ENCODE results near the gene ABCA2. TPM values are rescaled to one million over a fixed set of nuclear protein-coding genes. Genes with fewer than 3 reads are reported as not detected.

ABCA2 gene
- total and polyA plus RNA-seq, 9 of the 15 experiments (the other 6 are each of a cell fraction or from before 2014, with no cell fraction given), result 0.69 to 16.3 (median 6.1) TPM; not detected in 2

GRCh38 chr9:136991993-136992818, 35.8 kb downstream of the ABCA2 start, which contains the start of gene PAXX (continued):
- no peak for TF ChIP-seq ZNF318 (IDR thresholded peaks at IDR 0.05; ENCODE audit: borderline replicate concordance in 1 of 2, low read depth in 1 of 2)
- TF ChIP-seq PHF21A (IDR thresholded peaks at IDR 0.05; ENCODE audit: borderline replicate concordance, low read depth), result no peak
- no peak; the same call in none of the 2 replicates for TF ChIP-seq ZNF232 (CRISPR knock-in tag; IDR thresholded peaks at IDR 0.05)
- no peak for TF ChIP-seq TBP (optimal IDR thresholded peaks at IDR 0.05; ENCODE audit: low read depth, low read length)
- no peak for TF ChIP-seq KDM1A (IDR thresholded peaks at IDR 0.05)
- no peak for TF ChIP-seq PRPF4 (IDR thresholded peaks at IDR 0.05; ENCODE audit: insufficient read depth, low read depth, low read length, poor library complexity, severe bottlenecking)
- TF ChIP-seq MAFG (tag; conservative IDR thresholded peaks at IDR 0.05), result no peak
- TF ChIP-seq RFX1 (IDR thresholded peaks at IDR 0.05), result no peak
- no peak for TF ChIP-seq NR2C1 (IDR thresholded peaks at IDR 0.05)
- TF ChIP-seq NR2C1 (tag; IDR thresholded peaks at IDR 0.05), result no peak
- no peak for TF ChIP-seq SMAD1 (IDR thresholded peaks at IDR 0.05; ENCODE audit: low read depth, low read length, partially characterized antibody)
- 0 out of 2 replicates have a peak, but pooled peaks have one; percentile 6 for TF ChIP-seq JUND (IDR thresholded peaks at IDR 0.05; ENCODE audit: borderline replicate concordance, low read depth, low read length)
- no peak for TF ChIP-seq JUND (tag; IDR thresholded peaks at IDR 0.05; ENCODE audit: borderline replicate concordance, low read depth, low read length)
- TF ChIP-seq FOXO4 (CRISPR knock-in tag; IDR thresholded peaks at IDR 0.05), result no peak
- TF ChIP-seq TRIM25 (IDR thresholded peaks at IDR 0.05; ENCODE audit: borderline replicate concordance), result no peak
